A673 (cell line): ENCODE measurements around the gene NEDD4.

ENCODE experiments used
- EZH2 ChIP-seq: fragments of 200-600 bp; sonication (generic); IDR thresholded peaks from 2 replicates; pipeline ENCODE4 v1.6.1; 2017; ENCODE audit warnings: borderline replicate concordance, low read depth, mild to moderate bottlenecking, mixed read lengths, antibody characterized with exemption, low read length; ENCODE audit not compliant: poor library complexity, severe bottlenecking
- TF ChIP-seq, protein P1 (sequence below): fragments of 300-800, 200-600 bp; sonication (generic); conservative IDR thresholded peaks from 2 replicates; pipeline ENCODE4 v1.5.1; 2017; ENCODE audit warnings: low read depth, mild to moderate bottlenecking, antibody characterized with exemption, low read length, moderate library complexity, mixed read lengths

DNA sequence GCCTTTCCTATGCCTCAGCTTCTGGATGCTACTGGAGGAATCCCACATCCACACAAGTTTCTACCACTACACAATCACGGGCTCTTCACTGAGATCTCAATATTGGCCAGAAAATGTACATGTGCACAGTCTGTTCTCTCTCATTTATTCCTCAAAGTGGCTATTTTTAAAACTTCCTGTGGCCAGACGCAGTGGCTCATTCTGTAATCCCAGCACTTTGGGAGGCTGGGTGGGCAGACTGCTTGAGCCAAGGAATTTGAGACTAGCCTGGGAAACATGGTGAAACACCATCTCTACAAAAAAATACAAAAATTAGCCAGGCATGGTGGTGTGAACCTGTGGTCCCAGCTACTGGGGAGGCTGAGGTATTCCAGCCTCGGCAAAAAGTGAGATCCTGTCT is 159.1 kb downstream of the NEDD4 start:
- TF ChIP-seq, protein P1, sequence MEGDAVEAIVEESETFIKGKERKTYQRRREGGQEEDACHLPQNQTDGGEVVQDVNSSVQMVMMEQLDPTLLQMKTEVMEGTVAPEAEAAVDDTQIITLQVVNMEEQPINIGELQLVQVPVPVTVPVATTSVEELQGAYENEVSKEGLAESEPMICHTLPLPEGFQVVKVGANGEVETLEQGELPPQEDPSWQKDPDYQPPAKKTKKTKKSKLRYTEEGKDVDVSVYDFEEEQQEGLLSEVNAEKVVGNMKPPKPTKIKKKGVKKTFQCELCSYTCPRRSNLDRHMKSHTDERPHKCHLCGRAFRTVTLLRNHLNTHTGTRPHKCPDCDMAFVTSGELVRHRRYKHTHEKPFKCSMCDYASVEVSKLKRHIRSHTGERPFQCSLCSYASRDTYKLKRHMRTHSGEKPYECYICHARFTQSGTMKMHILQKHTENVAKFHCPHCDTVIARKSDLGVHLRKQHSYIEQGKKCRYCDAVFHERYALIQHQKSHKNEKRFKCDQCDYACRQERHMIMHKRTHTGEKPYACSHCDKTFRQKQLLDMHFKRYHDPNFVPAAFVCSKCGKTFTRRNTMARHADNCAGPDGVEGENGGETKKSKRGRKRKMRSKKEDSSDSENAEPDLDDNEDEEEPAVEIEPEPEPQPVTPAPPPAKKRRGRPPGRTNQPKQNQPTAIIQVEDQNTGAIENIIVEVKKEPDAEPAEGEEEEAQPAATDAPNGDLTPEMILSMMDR = no peak
- no peak for TF ChIP-seq EZH2
